HG02884 (cell line): ENCODE data around the gene DNAL1.
"Not testable (repeated sequence)": the region's sequence is repeated elsewhere in the genome, so short reads cannot be mapped to it uniquely, and the experiment has no call there.

Source experiments
- ATAC-seq: cut with Tn5 transposase; IDR thresholded peaks from one replicate; pipeline ENCODE4 v1.9.1; 2021; ENCODE audit warnings: mild to moderate bottlenecking, moderate library complexity; ENCODE audit not compliant: unreplicated experiment

DNAL1 gene

GRCh38 chr14:73637830-73638229 lies 7.0 kb upstream of the DNAL1 start:
- no peak for ATAC-seq

GRCh38 chr14:73640796-73641365 lies 3.9 kb upstream of the DNAL1 start:
- ATAC-seq, result no peak

GRCh38 chr14:73645248-73645610 lies 443 bp downstream of the DNAL1 start:
- ATAC-seq, result no peak

- no peak for ATAC-seq
Measured at GRCh38 chr14:73651005-73651404, 6.2 kb downstream of the DNAL1 start.

GRCh38 chr14:73655851-73656250 lies 11.1 kb downstream of the DNAL1 start:
- ATAC-seq, result no peak

- ATAC-seq, result not testable (repeated sequence)
Measured at GRCh38 chr14:73659202-73659601, 14.4 kb downstream of the DNAL1 start.

- no peak for ATAC-seq
Measured at GRCh38 chr14:73660511-73660910, 15.7 kb downstream of the DNAL1 start.

- no peak for ATAC-seq
Measured at GRCh38 chr14:73661872-73662271, 17.1 kb downstream of the DNAL1 start.

- no peak for ATAC-seq
Measured at GRCh38 chr14:73662487-73662943, 17.7 kb downstream of the DNAL1 start.

- ATAC-seq, result no peak
Measured at GRCh38 chr14:73663548-73664212, 18.9 kb downstream of the DNAL1 start.

GRCh38 chr14:73665130-73665529 lies 20.3 kb downstream of the DNAL1 start:
- no peak for ATAC-seq

- ATAC-seq, result no peak
Measured at GRCh38 chr14:73666583-73666982, 21.8 kb downstream of the DNAL1 start.

GRCh38 chr14:73667854-73668253 lies 23.1 kb downstream of the DNAL1 start:
- no peak for ATAC-seq

- ATAC-seq, result no peak
Measured at GRCh38 chr14:73674986-73675385, 30.2 kb downstream of the DNAL1 start.

- ATAC-seq, result no peak
Measured at GRCh38 chr14:73678698-73679097, 33.9 kb downstream of the DNAL1 start.

- no peak for ATAC-seq
Measured at GRCh38 chr14:73680821-73681220, 36.0 kb downstream of the DNAL1 start.

- ATAC-seq, result no peak
Measured at GRCh38 chr14:73684627-73685026, 39.8 kb downstream of the DNAL1 start.

GRCh38 chr14:73685328-73685727 lies 40.5 kb downstream of the DNAL1 start:
- no peak for ATAC-seq

- ATAC-seq, result no peak
Measured at GRCh38 chr14:73686901-73687300, 42.1 kb downstream of the DNAL1 start.

GRCh38 chr14:73694083-73694482 lies 49.3 kb downstream of the DNAL1 start:
- no peak for ATAC-seq

GRCh38 chr14:73695082-73695481 lies 50.3 kb downstream of the DNAL1 start:
- no peak for ATAC-seq

- no peak for ATAC-seq
Measured at GRCh38 chr14:73695997-73696396, 51.2 kb downstream of the DNAL1 start.
